ENCODE measurements around the gene OTOF. TPM values are rescaled to one million over a fixed set of nuclear protein-coding genes. Genes with fewer than 3 reads are reported as not detected.

Gene OTOF
- not detected for total RNA-seq

GRCh38 chr2:26477911-26478253 is at the start of gene OTOF:
OTOF (minus strand) TSS chr2:26478124.
- intact Hi-C loops (cut with DNase I): no loop called here
- no peaks in the 10 kb centered on the region for H3K9me3 ChIP-seq
- no peak for DNase-seq (ENCODE audit: low spot score in 2 of 2)
- H3K36me3 ChIP-seq: no peaks in the 10 kb centered on the region
- H3K27me3 ChIP-seq: no peaks in the 10 kb centered on the region
- no peak within 1 kb of the TSS for H3K27ac ChIP-seq
- H3K4me1 ChIP-seq: no peaks in the 10 kb centered on the region
- H3K4me3 ChIP-seq: no peak within 1 kb of the TSS
- TF ChIP-seq, protein P1, sequence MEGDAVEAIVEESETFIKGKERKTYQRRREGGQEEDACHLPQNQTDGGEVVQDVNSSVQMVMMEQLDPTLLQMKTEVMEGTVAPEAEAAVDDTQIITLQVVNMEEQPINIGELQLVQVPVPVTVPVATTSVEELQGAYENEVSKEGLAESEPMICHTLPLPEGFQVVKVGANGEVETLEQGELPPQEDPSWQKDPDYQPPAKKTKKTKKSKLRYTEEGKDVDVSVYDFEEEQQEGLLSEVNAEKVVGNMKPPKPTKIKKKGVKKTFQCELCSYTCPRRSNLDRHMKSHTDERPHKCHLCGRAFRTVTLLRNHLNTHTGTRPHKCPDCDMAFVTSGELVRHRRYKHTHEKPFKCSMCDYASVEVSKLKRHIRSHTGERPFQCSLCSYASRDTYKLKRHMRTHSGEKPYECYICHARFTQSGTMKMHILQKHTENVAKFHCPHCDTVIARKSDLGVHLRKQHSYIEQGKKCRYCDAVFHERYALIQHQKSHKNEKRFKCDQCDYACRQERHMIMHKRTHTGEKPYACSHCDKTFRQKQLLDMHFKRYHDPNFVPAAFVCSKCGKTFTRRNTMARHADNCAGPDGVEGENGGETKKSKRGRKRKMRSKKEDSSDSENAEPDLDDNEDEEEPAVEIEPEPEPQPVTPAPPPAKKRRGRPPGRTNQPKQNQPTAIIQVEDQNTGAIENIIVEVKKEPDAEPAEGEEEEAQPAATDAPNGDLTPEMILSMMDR (IDR thresholded peaks at IDR 0.05): no peak

- Histone ChIP-seq H3K36me3 (no peaks in the 10 kb centered on the region), H3K9me3 (no peaks in the 10 kb centered on the region), H3K4me3 (no peak overlapping the region), H3K27ac (no peak overlapping the region), H3K27me3 (no peaks in the 10 kb centered on the region), H3K4me1 (no peaks in the 10 kb centered on the region)
- TF ChIP-seq, protein P1 (IDR thresholded peaks at IDR 0.05): no peak
- intact Hi-C loops (cut with DNase I): no loop called here
- DNase-seq (ENCODE audit: low spot score in 2 of 2): no peak
Measured at GRCh38 chr2:26526589-26526988, 48.7 kb upstream of the OTOF start.

- Histone ChIP-seq H3K27me3 (no peaks in the 10 kb centered on the region), H3K27ac (no peak overlapping the region), H3K4me1 (no peaks in the 10 kb centered on the region), H3K9me3 (no peaks in the 10 kb centered on the region), H3K4me3 (no peak overlapping the region), H3K36me3 (no peaks in the 10 kb centered on the region)
- DNase-seq (ENCODE audit: low spot score in 2 of 2): no peak
- TF ChIP-seq, protein P1 (IDR thresholded peaks at IDR 0.05): no peak
- intact Hi-C loops (cut with DNase I): no loop called here
Measured at GRCh38 chr2:26526105-26526504, 48.2 kb upstream of the OTOF start.

DNA sequence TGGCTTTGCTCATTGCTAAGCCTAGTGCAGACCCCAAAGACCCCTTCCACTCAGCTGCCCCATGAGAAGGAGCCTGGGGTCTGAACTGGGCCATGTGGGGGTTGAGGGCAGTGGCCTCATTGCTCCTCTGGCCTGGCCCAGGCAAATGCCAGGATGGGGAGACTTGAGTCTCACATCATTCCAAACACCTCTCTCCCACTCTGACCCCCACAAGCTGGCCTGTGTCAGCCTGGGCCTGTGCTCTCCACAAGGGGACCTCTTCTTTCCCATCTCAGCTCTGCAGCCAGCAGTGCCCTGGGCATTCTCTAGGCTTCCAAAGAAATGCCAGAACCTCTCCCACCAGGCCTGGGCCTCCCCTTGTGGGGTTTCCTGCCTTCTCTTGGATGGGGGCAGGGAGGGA is 45.8 kb upstream of the OTOF start:
- intact Hi-C loops (cut with DNase I): no loop called here
- TF ChIP-seq, protein P1 (IDR thresholded peaks at IDR 0.05): no peak
- no peak for DNase-seq (ENCODE audit: low spot score in 2 of 2)
- H3K27ac ChIP-seq: no peak overlapping the region
- no peaks in the 10 kb centered on the region for H3K9me3 ChIP-seq
- H3K27me3 ChIP-seq: no peaks in the 10 kb centered on the region
- no peaks in the 10 kb centered on the region for H3K36me3 ChIP-seq
- no peak overlapping the region for H3K4me3 ChIP-seq
- H3K4me1 ChIP-seq: no peaks in the 10 kb centered on the region

- intact Hi-C loops (cut with DNase I): no loop called here
- Histone ChIP-seq H3K27ac (no peak overlapping the region), H3K27me3 (no peaks in the 10 kb centered on the region), H3K4me1 (no peaks in the 10 kb centered on the region), H3K9me3 (no peaks in the 10 kb centered on the region), H3K36me3 (no peaks in the 10 kb centered on the region), H3K4me3 (no peak overlapping the region)
- TF ChIP-seq, protein P1 (IDR thresholded peaks at IDR 0.05): no peak
- DNase-seq (ENCODE audit: low spot score in 2 of 2): no peak
Measured at GRCh38 chr2:26522751-26523171, 44.8 kb upstream of the OTOF start.

- Histone ChIP-seq H3K9me3 (no peaks in the 10 kb centered on the region), H3K27me3 (no peaks in the 10 kb centered on the region), H3K36me3 (no peaks in the 10 kb centered on the region), H3K4me1 (no peaks in the 10 kb centered on the region), H3K27ac (no peak overlapping the region), H3K4me3 (no peak overlapping the region)
- no peak for DNase-seq (ENCODE audit: low spot score in 2 of 2)
- TF ChIP-seq, protein P1 (IDR thresholded peaks at IDR 0.05): no peak
- intact Hi-C loops (cut with DNase I): no loop called here
Measured at GRCh38 chr2:26522325-26522724, 44.4 kb upstream of the OTOF start.
